ENCODE data around the gene HTR2B.
"Not testable (repeated sequence)": the region's sequence is repeated elsewhere in the genome, so short reads cannot be mapped to it uniquely, and the experiment has no call there.

The HTR2B gene

GRCh38 chr2:231093933-231094332 lies 30.9 kb downstream of the HTR2B start:
- DNase-seq (ENCODE audit: low read depth in 2 of 2), result no peak

- no peak for DNase-seq (ENCODE audit: low read depth in 2 of 2)
These were observed 36.1 kb downstream of the HTR2B start for GRCh38 chr2:231088754-231089153.

GRCh38 chr2:231084565-231084964 lies 40.3 kb downstream of the HTR2B start:
- no peak for DNase-seq (ENCODE audit: low read depth in 2 of 2)

GRCh38 chr2:231069379-231070054 lies 55.3 kb downstream of the HTR2B start:
- no peak for DNase-seq (ENCODE audit: low read depth in 2 of 2)

GRCh38 chr2:231068525-231069222 lies 56.2 kb downstream of the HTR2B start:
- DNase-seq (ENCODE audit: low read depth in 2 of 2), result no peak

GRCh38 chr2:231067531-231067930 lies 57.3 kb downstream of the HTR2B start:
- DNase-seq (ENCODE audit: low read depth in 2 of 2), result not testable (repeated sequence)

GRCh38 chr2:231065966-231066365 lies 58.9 kb downstream of the HTR2B start:
- DNase-seq (ENCODE audit: low read depth in 2 of 2), result no peak

GRCh38 chr2:231063347-231063746 lies 61.5 kb downstream of the HTR2B start:
- DNase-seq (ENCODE audit: low read depth in 2 of 2), result no peak

- DNase-seq (ENCODE audit: low read depth in 2 of 2), result no peak
These were observed 62.1 kb downstream of the HTR2B start for GRCh38 chr2:231062776-231063175.

- no peak for DNase-seq (ENCODE audit: low read depth in 2 of 2)
These were observed 65.1 kb downstream of the HTR2B start for GRCh38 chr2:231059756-231060155.

- DNase-seq (ENCODE audit: low read depth in 2 of 2), result no peak
These were observed 65.9 kb downstream of the HTR2B start for GRCh38 chr2:231058761-231059550.

All from stimulated activated CD4-positive, alpha-beta T cell treated with anti-CD3 and anti-CD28 coated beads, Interleukin-4, amount 100 ng/mL, for 48 hours (primary cell).